HepG2 (cell line): ENCODE results near the gene TTC39B. TPM values are rescaled to one million over a fixed set of nuclear protein-coding genes. Genes with fewer than 3 reads are reported as not detected.
A peak's percentile ranks its signal among the peaks of the same experiment; 100 is the strongest.

Experiments
- AGO1 ChIP-seq: fragments of 200-400 bp; formaldehyde crosslinking; IDR thresholded peaks from 2 replicates; pipeline ENCODE4 v1.6.1; 2017; ENCODE audit warnings: mild to moderate bottlenecking, low read depth, low read length, moderate library complexity; ENCODE audit not compliant: poor library complexity, severe bottlenecking
- BRCA1 ChIP-seq: sonication (generic); formaldehyde crosslinking; IDR thresholded peaks from 2 replicates; pipeline ENCODE4 v1.4.0; 2020; ENCODE audit warnings: missing genetic modification reagents
- BRD4 ChIP-seq: sonication (generic); formaldehyde crosslinking; IDR thresholded peaks from 2 replicates; pipeline ENCODE4 v1.4.0; 2020; ENCODE audit warnings: missing genetic modification reagents
- CHD2 ChIP-seq: IDR thresholded peaks from 2 replicates; pipeline ENCODE4 v1.6.1; 2011; ENCODE audit warnings: low read depth, low read length, improper control_type of control experiment
- NCOR1 ChIP-seq: fragments of 200-600 bp; sonication (generic); IDR thresholded peaks from 2 replicates; pipeline ENCODE4 v1.7.0; 2017; ENCODE audit warnings: antibody characterized with exemption, low read length, borderline replicate concordance
- ONECUT2 ChIP-seq: sonication (generic); formaldehyde crosslinking; IDR thresholded peaks from 2 replicates; pipeline ENCODE4 v1.4.0; 2020; ENCODE audit warnings: missing genetic modification reagents
- REL ChIP-seq: sonication (generic); formaldehyde crosslinking; conservative IDR thresholded peaks from 2 replicates; pipeline ENCODE4 v1.8.0; 2022; ENCODE audit warnings: mild to moderate bottlenecking, missing genetic modification reagents, moderate library complexity
- SNAI1 ChIP-seq: sonication (generic); formaldehyde crosslinking; IDR thresholded peaks from 2 replicates; pipeline ENCODE4 v1.5.0; 2020; ENCODE audit warnings: mild to moderate bottlenecking, missing genetic modification reagents, borderline replicate concordance
- SNAPC2 ChIP-seq: sonication (generic); formaldehyde crosslinking; IDR thresholded peaks from 2 replicates; pipeline ENCODE4 v1.8.1; 2022; ENCODE audit warnings: mild to moderate bottlenecking, missing genetic modification reagents
- TARDBP ChIP-seq: sonication (generic); formaldehyde crosslinking; IDR thresholded peaks from 2 replicates; pipeline ENCODE4 v1.8.0; 2022; ENCODE audit warnings: mild to moderate bottlenecking, missing genetic modification reagents
- TSC22D2 ChIP-seq: sonication (generic); formaldehyde crosslinking; IDR thresholded peaks from 2 replicates; pipeline ENCODE4 v1.5.1; 2020; ENCODE audit warnings: missing genetic modification reagents, mild to moderate bottlenecking, borderline replicate concordance
- ZFAT ChIP-seq: sonication (generic); formaldehyde crosslinking; conservative IDR thresholded peaks from 2 replicates; pipeline ENCODE4 v1.8.1; 2023; ENCODE audit warnings: missing genetic modification reagents, inconsistent platforms
- ZFY ChIP-seq: sonication (generic); formaldehyde crosslinking; IDR thresholded peaks from 2 replicates; pipeline ENCODE4 v1.4.0; 2020; ENCODE audit warnings: missing genetic modification reagents
- ZNF160 ChIP-seq: sonication (generic); formaldehyde crosslinking; IDR thresholded peaks from 2 replicates; pipeline ENCODE4 v1.8.0; 2022; ENCODE audit warnings: mild to moderate bottlenecking, inconsistent platforms, missing genetic modification reagents
- ZNF260 ChIP-seq: sonication (generic); formaldehyde crosslinking; IDR thresholded peaks from 2 replicates; pipeline ENCODE4 v1.4.0; 2020; ENCODE audit warnings: missing genetic modification reagents, low read depth, mild to moderate bottlenecking, borderline replicate concordance
- ZNF263 ChIP-seq: sonication (generic); formaldehyde crosslinking; IDR thresholded peaks from 2 replicates; pipeline ENCODE4 v1.4.0; 2020; ENCODE audit warnings: missing genetic modification reagents
- ZNF275 ChIP-seq: sonication (generic); formaldehyde crosslinking; IDR thresholded peaks from 2 replicates; pipeline ENCODE4 v1.8.0; 2022; ENCODE audit warnings: missing genetic modification reagents, mild to moderate bottlenecking, inconsistent platforms, borderline replicate concordance
- ZNF296 ChIP-seq: sonication (generic); formaldehyde crosslinking; conservative IDR thresholded peaks from 2 replicates; pipeline ENCODE4 v1.5.0; 2020; ENCODE audit warnings: mild to moderate bottlenecking, missing genetic modification reagents
- ZNF556 ChIP-seq: sonication (generic); formaldehyde crosslinking; IDR thresholded peaks from 2 replicates; pipeline ENCODE4 v1.4.0; 2020; ENCODE audit warnings: mild to moderate bottlenecking, missing genetic modification reagents, borderline replicate concordance
- ZNF558 ChIP-seq: sonication (generic); formaldehyde crosslinking; IDR thresholded peaks from 2 replicates; pipeline ENCODE4 v1.9.0; 2022; ENCODE audit warnings: mild to moderate bottlenecking, missing genetic modification reagents, borderline replicate concordance
- ZNF670 ChIP-seq: sonication (generic); formaldehyde crosslinking; IDR thresholded peaks from 2 replicates; pipeline ENCODE4 v1.8.0; 2022; ENCODE audit warnings: mild to moderate bottlenecking, missing genetic modification reagents, borderline replicate concordance
- ZNF749 ChIP-seq: sonication (generic); formaldehyde crosslinking; IDR thresholded peaks from 2 replicates; pipeline ENCODE4 v1.8.0; 2022; ENCODE audit warnings: mild to moderate bottlenecking, missing genetic modification reagents, moderate library complexity, borderline replicate concordance
- ZNF790 ChIP-seq: sonication (generic); formaldehyde crosslinking; IDR thresholded peaks from 2 replicates; pipeline ENCODE4 v1.8.0; 2022; ENCODE audit warnings: missing genetic modification reagents, mild to moderate bottlenecking, borderline replicate concordance
- polyA plus RNA-seq, 8 experiments: library from polyadenylated mRNA; depleted of rRNA in 3 of 8; stranded (reverse) in 7 of 8; unstranded in 1 of 8; fragments of >200 nt; fragmentation: Illumina TruSeq in 4 of 8; extraction: Trizol in 4 of 8; gene quantifications; 2 replicates each; pipeline versions ENCODE4 v1.2.1 to v1.2.3, GENCODE V29; 2011 to 2016; ENCODE audit warnings: low read depth in 4 of 8, missing spikeins in 1 of 8, mixed read lengths in 1 of 8; ENCODE audit not compliant: insufficient read depth in 1 of 8
- total RNA-seq, 5 experiments: library from RNA; depleted of rRNA; stranded (reverse); fragments of >200 nt; fragmentation: Illumina TruSeq; extraction: Trizol; gene quantifications; 2 replicates each; pipeline ENCODE4 v1.2.3, GENCODE V29; 2016; ENCODE audit warnings: low read depth in 1 of 5
- TF ChIP-seq, protein P1 (sequence below): sonication (generic); formaldehyde crosslinking; IDR thresholded peaks from 2 replicates; pipeline ENCODE4 v1.4.0; 2020; ENCODE audit warnings: mild to moderate bottlenecking, missing genetic modification reagents
- TF ChIP-seq, protein P2 (sequence below): IDR thresholded peaks from 2 replicates; pipeline ENCODE4 v1.6.1; 2012; ENCODE audit warnings: low read length, improper control_type of control experiment

Gene TTC39B
- total and polyA plus RNA-seq, 2 of the 13 experiments (the other 11 are each of a cell fraction or from before 2014, with no cell fraction given), result 14.3 to 19.4 TPM

- TF ChIP-seq ZNF263 (CRISPR knock-in tag) (0 out of 2 replicates have a peak, but pooled peaks have one; percentile 36), ZNF160 (no peak), ZFAT (0 out of 2 replicates have a peak, but pooled peaks have one; percentile 65), ZNF275 (no peak), ZNF558 (CRISPR knock-in tag) (peak; percentile 84; the same call in 1 of the 2 replicates), TSC22D2 (CRISPR knock-in tag) (peak; percentile 65; the same call in 1 of the 2 replicates), ZFY (peak; percentile 64), BRD4 (CRISPR knock-in tag) (peak; percentile 51; the same call in 1 of the 2 replicates), ZNF296 (0 out of 2 replicates have a peak, but pooled peaks have one; percentile 65), ZNF260 (CRISPR knock-in tag) (no peak), NCOR1 (peak; percentile 24; the same call in 1 of the 2 replicates), BRCA1 (0 out of 2 replicates have a peak, but pooled peaks have one; percentile 64), CHD2 (no peak), SNAI1 (CRISPR knock-in tag) (peak; percentile 22; the same call in 1 of the 2 replicates), REL (CRISPR knock-in tag) (no peak), SNAPC2 (0 out of 2 replicates have a peak, but pooled peaks have one; percentile 44), AGO1 (peak; percentile 43), ZNF790 (CRISPR knock-in tag) (no peak), TARDBP (CRISPR knock-in tag) (no peak), ZNF670 (CRISPR knock-in tag) (0 out of 2 replicates have a peak, but pooled peaks have one; percentile 56), ONECUT2 (CRISPR knock-in tag) (no peak), ZNF556 (peak; percentile 33; the same call in 1 of the 2 replicates), ZNF749 (CRISPR knock-in tag) (peak; percentile 29; the same call in 1 of the 2 replicates)
- TF ChIP-seq, protein P1, sequence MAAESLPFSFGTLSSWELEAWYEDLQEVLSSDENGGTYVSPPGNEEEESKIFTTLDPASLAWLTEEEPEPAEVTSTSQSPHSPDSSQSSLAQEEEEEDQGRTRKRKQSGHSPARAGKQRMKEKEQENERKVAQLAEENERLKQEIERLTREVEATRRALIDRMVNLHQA (CRISPR knock-in tag), result no peak
- TF ChIP-seq, protein P2, sequence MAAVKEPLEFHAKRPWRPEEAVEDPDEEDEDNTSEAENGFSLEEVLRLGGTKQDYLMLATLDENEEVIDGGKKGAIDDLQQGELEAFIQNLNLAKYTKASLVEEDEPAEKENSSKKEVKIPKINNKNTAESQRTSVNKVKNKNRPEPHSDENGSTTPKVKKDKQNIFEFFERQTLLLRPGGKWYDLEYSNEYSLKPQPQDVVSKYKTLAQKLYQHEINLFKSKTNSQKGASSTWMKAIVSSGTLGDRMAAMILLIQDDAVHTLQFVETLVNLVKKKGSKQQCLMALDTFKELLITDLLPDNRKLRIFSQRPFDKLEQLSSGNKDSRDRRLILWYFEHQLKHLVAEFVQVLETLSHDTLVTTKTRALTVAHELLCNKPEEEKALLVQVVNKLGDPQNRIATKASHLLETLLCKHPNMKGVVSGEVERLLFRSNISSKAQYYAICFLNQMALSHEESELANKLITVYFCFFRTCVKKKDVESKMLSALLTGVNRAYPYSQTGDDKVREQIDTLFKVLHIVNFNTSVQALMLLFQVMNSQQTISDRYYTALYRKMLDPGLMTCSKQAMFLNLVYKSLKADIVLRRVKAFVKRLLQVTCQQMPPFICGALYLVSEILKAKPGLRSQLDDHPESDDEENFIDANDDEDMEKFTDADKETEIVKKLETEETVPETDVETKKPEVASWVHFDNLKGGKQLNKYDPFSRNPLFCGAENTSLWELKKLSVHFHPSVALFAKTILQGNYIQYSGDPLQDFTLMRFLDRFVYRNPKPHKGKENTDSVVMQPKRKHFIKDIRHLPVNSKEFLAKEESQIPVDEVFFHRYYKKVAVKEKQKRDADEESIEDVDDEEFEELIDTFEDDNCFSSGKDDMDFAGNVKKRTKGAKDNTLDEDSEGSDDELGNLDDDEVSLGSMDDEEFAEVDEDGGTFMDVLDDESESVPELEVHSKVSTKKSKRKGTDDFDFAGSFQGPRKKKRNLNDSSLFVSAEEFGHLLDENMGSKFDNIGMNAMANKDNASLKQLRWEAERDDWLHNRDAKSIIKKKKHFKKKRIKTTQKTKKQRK, result no peak
These were observed at the start of gene TTC39B (continued) for GRCh38 chr9:15306757-15307522.
